ENCODE data around the gene SREK1.

The SREK1 gene

DNA sequence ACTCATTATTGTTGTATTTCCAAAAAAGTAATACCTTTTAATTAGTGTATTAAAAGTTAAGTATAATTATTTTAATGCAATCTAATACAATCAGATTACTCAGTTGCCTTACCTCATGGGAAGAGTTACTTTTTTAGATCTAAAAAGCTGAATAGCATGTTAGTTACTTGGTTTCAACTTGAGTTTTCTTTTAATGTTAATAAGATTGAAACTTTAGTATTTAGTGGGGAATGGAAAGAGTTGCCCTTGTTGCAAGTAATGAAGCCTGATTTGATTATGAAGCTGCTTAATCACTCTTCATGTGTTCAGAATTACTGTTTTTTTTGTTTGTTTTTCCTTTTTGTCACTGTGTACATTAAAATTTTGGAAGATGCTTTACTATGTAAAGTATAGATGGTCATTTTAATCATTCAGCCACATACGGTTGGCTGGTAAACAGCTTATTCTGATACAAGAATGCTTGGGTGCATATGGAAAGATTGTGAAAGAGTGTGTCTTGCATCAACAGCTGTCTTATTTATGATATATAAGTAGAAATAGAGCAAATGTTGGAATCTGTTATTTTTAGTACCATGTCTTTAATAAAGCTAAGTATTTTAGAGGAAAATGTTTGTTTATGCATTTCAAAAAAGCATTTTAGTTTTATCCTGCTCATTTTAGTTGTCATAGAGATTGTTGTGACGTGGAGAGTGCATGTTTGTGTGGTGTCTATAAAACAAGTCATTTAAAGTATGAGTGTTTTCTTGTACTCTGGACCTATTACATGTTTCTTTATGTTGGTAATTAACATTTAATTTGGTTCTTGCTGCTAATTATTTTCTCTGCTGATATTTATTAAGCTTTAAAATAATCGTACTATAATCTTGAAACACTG is 36.4 kb downstream of the SREK1 start:
- DNase-seq (ENCODE audit: low read depth in 1 of 2, low spot score in 1 of 2), result no peak
- no peak overlapping the region for H3K27ac ChIP-seq (replicated peaks)
- no peak for TF ChIP-seq GABPA (IDR thresholded peaks at IDR 0.05; ENCODE audit: low read depth)
- TF ChIP-seq, protein P1, sequence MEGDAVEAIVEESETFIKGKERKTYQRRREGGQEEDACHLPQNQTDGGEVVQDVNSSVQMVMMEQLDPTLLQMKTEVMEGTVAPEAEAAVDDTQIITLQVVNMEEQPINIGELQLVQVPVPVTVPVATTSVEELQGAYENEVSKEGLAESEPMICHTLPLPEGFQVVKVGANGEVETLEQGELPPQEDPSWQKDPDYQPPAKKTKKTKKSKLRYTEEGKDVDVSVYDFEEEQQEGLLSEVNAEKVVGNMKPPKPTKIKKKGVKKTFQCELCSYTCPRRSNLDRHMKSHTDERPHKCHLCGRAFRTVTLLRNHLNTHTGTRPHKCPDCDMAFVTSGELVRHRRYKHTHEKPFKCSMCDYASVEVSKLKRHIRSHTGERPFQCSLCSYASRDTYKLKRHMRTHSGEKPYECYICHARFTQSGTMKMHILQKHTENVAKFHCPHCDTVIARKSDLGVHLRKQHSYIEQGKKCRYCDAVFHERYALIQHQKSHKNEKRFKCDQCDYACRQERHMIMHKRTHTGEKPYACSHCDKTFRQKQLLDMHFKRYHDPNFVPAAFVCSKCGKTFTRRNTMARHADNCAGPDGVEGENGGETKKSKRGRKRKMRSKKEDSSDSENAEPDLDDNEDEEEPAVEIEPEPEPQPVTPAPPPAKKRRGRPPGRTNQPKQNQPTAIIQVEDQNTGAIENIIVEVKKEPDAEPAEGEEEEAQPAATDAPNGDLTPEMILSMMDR (IDR thresholded peaks at IDR 0.05; ENCODE audit: insufficient read depth, low read length), result no peak
- no peak for TF ChIP-seq POLR2AphosphoS5 (IDR thresholded peaks at IDR 0.05; ENCODE audit: low read depth)
- TF ChIP-seq, protein P2, sequence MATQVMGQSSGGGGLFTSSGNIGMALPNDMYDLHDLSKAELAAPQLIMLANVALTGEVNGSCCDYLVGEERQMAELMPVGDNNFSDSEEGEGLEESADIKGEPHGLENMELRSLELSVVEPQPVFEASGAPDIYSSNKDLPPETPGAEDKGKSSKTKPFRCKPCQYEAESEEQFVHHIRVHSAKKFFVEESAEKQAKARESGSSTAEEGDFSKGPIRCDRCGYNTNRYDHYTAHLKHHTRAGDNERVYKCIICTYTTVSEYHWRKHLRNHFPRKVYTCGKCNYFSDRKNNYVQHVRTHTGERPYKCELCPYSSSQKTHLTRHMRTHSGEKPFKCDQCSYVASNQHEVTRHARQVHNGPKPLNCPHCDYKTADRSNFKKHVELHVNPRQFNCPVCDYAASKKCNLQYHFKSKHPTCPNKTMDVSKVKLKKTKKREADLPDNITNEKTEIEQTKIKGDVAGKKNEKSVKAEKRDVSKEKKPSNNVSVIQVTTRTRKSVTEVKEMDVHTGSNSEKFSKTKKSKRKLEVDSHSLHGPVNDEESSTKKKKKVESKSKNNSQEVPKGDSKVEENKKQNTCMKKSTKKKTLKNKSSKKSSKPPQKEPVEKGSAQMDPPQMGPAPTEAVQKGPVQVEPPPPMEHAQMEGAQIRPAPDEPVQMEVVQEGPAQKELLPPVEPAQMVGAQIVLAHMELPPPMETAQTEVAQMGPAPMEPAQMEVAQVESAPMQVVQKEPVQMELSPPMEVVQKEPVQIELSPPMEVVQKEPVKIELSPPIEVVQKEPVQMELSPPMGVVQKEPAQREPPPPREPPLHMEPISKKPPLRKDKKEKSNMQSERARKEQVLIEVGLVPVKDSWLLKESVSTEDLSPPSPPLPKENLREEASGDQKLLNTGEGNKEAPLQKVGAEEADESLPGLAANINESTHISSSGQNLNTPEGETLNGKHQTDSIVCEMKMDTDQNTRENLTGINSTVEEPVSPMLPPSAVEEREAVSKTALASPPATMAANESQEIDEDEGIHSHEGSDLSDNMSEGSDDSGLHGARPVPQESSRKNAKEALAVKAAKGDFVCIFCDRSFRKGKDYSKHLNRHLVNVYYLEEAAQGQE (IDR thresholded peaks at IDR 0.05; ENCODE audit: insufficient replicate concordance, low read depth), result no peak
- no peak for TF ChIP-seq SPI1 (IDR thresholded peaks at IDR 0.05; ENCODE audit: borderline replicate concordance, low read depth)
- H3K4me3 ChIP-seq (replicated peaks; ENCODE audit: insufficient read depth, low read length), result no peak overlapping the region
- no peaks in the 10 kb centered on the region for H3K27me3 ChIP-seq (ENCODE audit: insufficient read depth, poor library complexity, severe bottlenecking)

DNA sequence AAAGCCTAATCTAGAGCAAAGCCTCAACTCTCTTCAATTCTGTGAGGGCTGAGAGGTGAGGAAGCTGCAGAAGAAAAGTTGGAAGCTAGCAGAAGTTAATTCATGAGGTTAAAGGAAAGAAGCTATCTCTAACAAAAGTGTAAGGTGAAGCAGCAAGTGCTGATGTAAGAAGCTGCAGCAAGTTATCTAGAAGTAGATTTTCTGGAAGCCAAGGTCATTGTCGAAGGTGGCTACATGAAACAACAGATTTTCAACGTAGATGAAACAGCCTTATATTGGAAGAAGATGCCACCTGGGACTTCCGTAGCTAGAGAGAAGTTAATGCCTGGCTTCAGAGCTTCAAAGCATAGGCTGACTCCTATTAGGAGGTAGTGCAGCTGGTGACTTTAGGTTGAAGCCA is 42.0 kb downstream of the SREK1 start:
- H3K4me3 ChIP-seq (replicated peaks; ENCODE audit: insufficient read depth, low read length), result no peak overlapping the region
- TF ChIP-seq SPI1 (IDR thresholded peaks at IDR 0.05; ENCODE audit: borderline replicate concordance, low read depth), result no peak
- TF ChIP-seq, protein P2 (IDR thresholded peaks at IDR 0.05; ENCODE audit: insufficient replicate concordance, low read depth), result no peak
- TF ChIP-seq POLR2AphosphoS5 (IDR thresholded peaks at IDR 0.05; ENCODE audit: low read depth), result no peak
- no peak for TF ChIP-seq GABPA (IDR thresholded peaks at IDR 0.05; ENCODE audit: low read depth)
- TF ChIP-seq, protein P1 (IDR thresholded peaks at IDR 0.05; ENCODE audit: insufficient read depth, low read length), result no peak
- no peak overlapping the region for H3K27ac ChIP-seq (replicated peaks)
- no peaks in the 10 kb centered on the region for H3K27me3 ChIP-seq (ENCODE audit: insufficient read depth, poor library complexity, severe bottlenecking)
- no peak for DNase-seq (ENCODE audit: low read depth in 1 of 2, low spot score in 1 of 2)

DNA sequence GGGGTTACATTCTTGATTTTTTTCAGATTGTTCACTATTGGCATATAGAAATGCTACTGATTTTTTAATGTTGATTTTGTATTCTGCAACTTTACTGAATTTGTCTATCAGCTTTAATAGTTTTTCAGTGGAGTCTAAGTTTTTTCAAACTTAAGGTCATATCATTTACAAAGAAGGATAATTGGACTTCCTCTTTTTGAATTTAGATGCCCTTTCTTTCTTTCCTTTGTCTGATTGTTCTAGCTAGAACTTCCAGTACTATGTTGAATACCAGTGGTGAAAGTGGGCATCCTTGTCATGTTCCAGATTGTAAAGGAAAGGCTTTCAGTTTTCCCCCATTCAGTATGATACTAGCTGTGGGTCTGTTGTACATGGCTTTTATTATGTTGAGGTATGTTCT is 49.3 kb downstream of the SREK1 start:
- Histone ChIP-seq H3K27ac (replicated peaks) (no peak overlapping the region), H3K27me3 (ENCODE audit: insufficient read depth, poor library complexity, severe bottlenecking) (no peaks in the 10 kb centered on the region), H3K4me3 (replicated peaks; ENCODE audit: insufficient read depth, low read length) (no peak overlapping the region)
- no peak for DNase-seq (ENCODE audit: low read depth in 1 of 2, low spot score in 1 of 2)
- TF ChIP-seq SPI1 (IDR thresholded peaks at IDR 0.05; ENCODE audit: borderline replicate concordance, low read depth), result peak; percentile 57
- TF ChIP-seq, protein P2 (IDR thresholded peaks at IDR 0.05; ENCODE audit: insufficient replicate concordance, low read depth), result no peak

Data from HL-60 (cell line).